Subcutaneous abdominal adipose tissue (tissue), 5 donors: ENCODE results near the gene GRIK4.

Experiments used
- H3K27ac ChIP-seq: one replicate; pipeline ENCODE4 v1.7.0; 2013; ENCODE audit warnings: low read depth, mild to moderate bottlenecking, inconsistent platforms, low read length, moderate library complexity
- H3K27me3 ChIP-seq, 5 donors: one replicate each; pipeline ENCODE4 v1.7.0; 2013; ENCODE audit warnings: low read length in 5 of 5, inconsistent platforms in 1 of 5; ENCODE audit not compliant: control insufficient read depth in 5 of 5, insufficient read depth in 4 of 5
- H3K36me3 ChIP-seq, 5 donors: one replicate each; pipeline ENCODE4 v1.7.0; 2013; ENCODE audit warnings: low read length in 5 of 5; ENCODE audit not compliant: control insufficient read depth in 5 of 5, insufficient read depth in 5 of 5
- H3K4me1 ChIP-seq, 5 donors: one replicate each; pipeline ENCODE4 v1.7.0; 2013; ENCODE audit warnings: low read length in 5 of 5, mild to moderate bottlenecking in 3 of 5, moderate library complexity in 1 of 5; ENCODE audit not compliant: control insufficient read depth in 5 of 5, insufficient read depth in 5 of 5
- H3K4me3 ChIP-seq, 5 donors: one replicate each; pipeline ENCODE4 v1.7.0; 2013; ENCODE audit warnings: low read length in 5 of 5, low read depth in 1 of 5
- H3K9ac ChIP-seq, 5 donors: one replicate each; pipeline ENCODE4 v1.7.0; 2013; ENCODE audit warnings: low read length in 5 of 5, mild to moderate bottlenecking in 4 of 5, moderate library complexity in 3 of 5
- H3K9me3 ChIP-seq, 5 donors: one replicate each; pipeline ENCODE4 v1.7.0; 2013; ENCODE audit warnings: low read length in 5 of 5; ENCODE audit not compliant: control insufficient read depth in 5 of 5
- donor health status: healthy.
- donor health status: healthy.
- donor health status: healthy.
- donor health status: healthy.
- donor health status: healthy.

GRIK4 gene

GRCh38 chr11:120952461-120953434 is 441.2 kb downstream of the GRIK4 start:
- Histone ChIP-seq H3K4me3 (peak overlapping the region in 2 of 5 donors; percentile 35 to 43), H3K4me1 (peaks cover 0 to 10% (median 3%) of the 10 kb centered on the region in 5 donors), H3K9ac (no peak overlapping the region), H3K27ac (no peak overlapping the region), H3K9me3 (no peaks in the 10 kb centered on the region), H3K36me3 (no peaks in the 10 kb centered on the region), H3K27me3 (peaks cover 0 to 8% (median 2%) of the 10 kb centered on the region in 5 donors)

DNA sequence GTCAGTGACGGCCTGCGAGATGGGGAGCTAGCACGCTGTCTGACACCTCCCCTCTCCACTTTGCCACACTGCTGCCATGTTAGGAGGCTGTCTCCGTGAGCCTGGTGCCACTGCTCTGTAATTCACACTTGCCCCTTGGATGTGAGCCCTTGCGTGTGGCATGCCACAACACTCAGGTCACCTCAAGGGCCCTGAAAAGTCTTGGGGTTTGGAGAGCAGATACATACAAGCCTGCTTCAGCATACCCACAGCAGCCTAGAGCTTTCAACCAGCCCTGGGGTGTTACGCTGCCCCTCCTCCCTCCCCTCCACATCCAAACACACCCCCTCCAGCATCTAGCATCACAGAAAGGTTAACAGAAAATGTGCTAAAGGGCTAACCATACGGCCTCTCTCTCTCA is 442.8 kb downstream of the GRIK4 start:
- H3K27ac ChIP-seq, result no peak overlapping the region
- no peak overlapping the region for H3K4me3 ChIP-seq
- no peaks in the 10 kb centered on the region for H3K36me3 ChIP-seq
- no peak overlapping the region for H3K9ac ChIP-seq
- H3K27me3 ChIP-seq, result peaks cover 0 to 3% (median 0%) of the 10 kb centered on the region in 5 donors
- H3K4me1 ChIP-seq, result peaks cover 0 to 10% (median 3%) of the 10 kb centered on the region in 5 donors
- H3K9me3 ChIP-seq, result no peaks in the 10 kb centered on the region

DNA sequence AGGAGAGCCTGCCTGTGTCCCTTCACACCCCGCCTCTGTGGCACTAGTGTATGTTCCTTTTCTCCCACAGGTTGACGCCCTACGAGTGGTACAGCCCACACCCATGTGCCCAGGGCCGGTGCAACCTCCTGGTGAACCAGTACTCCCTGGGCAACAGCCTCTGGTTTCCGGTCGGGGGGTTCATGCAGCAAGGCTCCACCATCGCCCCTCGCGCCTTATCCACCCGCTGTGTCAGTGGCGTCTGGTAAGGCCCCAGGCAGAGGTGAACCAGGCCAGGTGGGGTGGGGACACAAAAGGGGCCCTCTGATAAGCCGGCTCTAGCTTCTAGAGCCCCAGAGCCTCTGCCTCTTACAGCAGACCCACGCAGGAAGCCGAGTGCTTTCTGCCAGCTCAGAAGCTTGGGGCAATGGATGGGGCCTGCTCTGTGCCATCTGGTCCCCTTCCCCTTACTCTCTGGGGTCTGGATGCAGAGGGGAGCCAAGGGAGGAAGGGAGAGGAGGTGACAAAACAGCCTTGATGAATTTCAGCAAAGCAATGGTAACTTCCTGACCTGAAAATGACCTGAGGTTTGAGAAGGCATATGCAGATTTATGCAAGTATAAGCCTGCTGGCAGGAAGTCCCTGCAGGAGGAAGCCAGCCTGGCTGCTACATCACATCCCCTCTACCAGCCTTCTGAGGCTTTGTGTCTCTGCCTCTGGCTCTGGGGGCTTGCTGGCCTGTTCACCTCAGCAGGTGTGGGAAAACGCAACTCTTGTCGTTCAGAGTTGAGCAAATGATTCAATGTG is 445.4 kb downstream of the GRIK4 start:
- Histone ChIP-seq H3K27ac (no peak overlapping the region), H3K9ac (no peak overlapping the region), H3K27me3 (peaks cover 0 to 4% (median 0%) of the 10 kb centered on the region in 5 donors), H3K36me3 (no peaks in the 10 kb centered on the region), H3K9me3 (no peaks in the 10 kb centered on the region), H3K4me3 (no peak overlapping the region), H3K4me1 (peaks cover 0 to 5% (median 3%) of the 10 kb centered on the region in 5 donors)

DNA sequence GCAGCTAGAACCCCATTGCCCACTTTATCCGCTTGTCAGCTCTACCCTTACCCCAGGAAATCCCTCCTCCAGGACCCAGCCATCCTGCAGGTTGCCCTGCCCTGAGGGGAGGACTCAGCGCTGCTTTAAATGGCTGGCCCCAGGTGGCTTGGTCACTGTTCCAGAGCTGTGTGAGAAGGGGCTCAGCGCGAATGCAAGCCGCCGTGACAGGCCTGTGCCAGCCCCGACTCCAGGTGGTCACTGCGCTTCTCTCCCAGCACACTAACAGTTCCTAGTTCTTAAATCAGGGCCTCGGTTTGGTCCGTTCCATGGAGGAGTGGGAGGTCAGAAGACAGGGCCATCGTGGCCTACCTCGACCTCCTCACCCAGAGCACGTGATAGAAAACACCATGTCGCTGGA is 446.6 kb downstream of the GRIK4 start:
- H3K27me3 ChIP-seq, result peaks cover 0 to 4% (median 0%) of the 10 kb centered on the region in 5 donors
- no peak overlapping the region for H3K9ac ChIP-seq
- no peaks in the 10 kb centered on the region for H3K4me1 ChIP-seq
- H3K27ac ChIP-seq, result no peak overlapping the region
- no peaks in the 10 kb centered on the region for H3K9me3 ChIP-seq
- H3K36me3 ChIP-seq, result no peaks in the 10 kb centered on the region
- no peak overlapping the region for H3K4me3 ChIP-seq

- Histone ChIP-seq H3K9me3 (no peaks in the 10 kb centered on the region), H3K4me3 (no peak overlapping the region), H3K36me3 (no peaks in the 10 kb centered on the region), H3K27ac (no peak overlapping the region), H3K9ac (no peak overlapping the region), H3K4me1 (no peaks in the 10 kb centered on the region), H3K27me3 (peaks cover 0 to 4% (median 0%) of the 10 kb centered on the region in 5 donors)
Measured at GRCh38 chr11:120959189-120959588, 447.6 kb downstream of the GRIK4 start.

DNA sequence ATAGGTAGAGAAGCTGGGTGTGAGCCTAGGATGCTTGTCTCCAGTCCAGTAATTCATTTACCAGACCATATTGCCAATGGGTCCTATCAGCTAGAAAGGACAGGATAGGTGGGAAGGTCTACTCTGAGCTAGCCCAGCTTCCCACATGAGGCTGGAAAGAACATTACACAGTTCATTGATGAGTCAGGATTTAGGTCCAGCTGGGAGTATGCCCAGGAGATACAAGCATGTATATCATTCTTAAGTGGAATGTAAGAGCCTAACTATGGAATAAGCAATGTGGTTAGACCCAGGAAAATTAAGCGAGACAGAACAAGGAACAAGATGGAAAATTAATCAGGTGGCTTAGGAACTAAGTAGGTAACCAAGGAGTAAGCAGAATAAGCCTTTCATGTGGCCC is 453.3 kb downstream of the GRIK4 start:
- Histone ChIP-seq H3K9me3 (no peaks in the 10 kb centered on the region), H3K27me3 (peaks cover 0 to 11% (median 0%) of the 10 kb centered on the region in 5 donors), H3K4me1 (no peaks in the 10 kb centered on the region), H3K36me3 (no peaks in the 10 kb centered on the region), H3K9ac (no peak overlapping the region), H3K27ac (no peak overlapping the region), H3K4me3 (no peak overlapping the region)

GRCh38 chr11:120966840-120967239 is 455.3 kb downstream of the GRIK4 start:
- Histone ChIP-seq H3K36me3 (no peaks in the 10 kb centered on the region), H3K9me3 (no peaks in the 10 kb centered on the region), H3K27me3 (peaks cover 0 to 18% (median 10%) of the 10 kb centered on the region in 5 donors), H3K4me1 (no peaks in the 10 kb centered on the region), H3K9ac (no peak overlapping the region), H3K4me3 (no peak overlapping the region), H3K27ac (no peak overlapping the region)

GRCh38 chr11:120969993-120970392 is 458.4 kb downstream of the GRIK4 start:
- H3K27me3 ChIP-seq, result peaks cover 3 to 24% (median 12%) of the 10 kb centered on the region in 5 donors
- no peaks in the 10 kb centered on the region for H3K9me3 ChIP-seq

DNA sequence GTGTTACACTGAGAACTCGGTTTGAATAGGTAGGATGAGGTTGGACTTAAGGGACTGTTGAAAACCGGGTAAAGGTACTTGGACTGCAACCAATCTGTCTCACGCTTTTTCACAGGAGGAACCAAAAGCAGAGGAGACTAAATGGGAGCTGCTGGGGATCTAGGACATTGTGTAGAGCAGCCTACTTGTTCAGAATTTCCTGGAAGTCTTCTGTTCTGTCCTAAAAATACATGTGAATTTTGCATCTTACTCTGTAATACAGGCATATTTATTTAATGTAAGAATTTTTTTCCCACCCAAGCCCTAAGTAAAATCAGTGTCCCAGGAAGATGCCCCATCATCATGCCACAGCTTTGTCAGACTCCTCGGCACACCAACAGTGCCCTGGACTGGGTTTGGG is 460.3 kb downstream of the GRIK4 start:
- Histone ChIP-seq H3K4me3 (no peak overlapping the region), H3K27me3 (peaks cover 3 to 23% (median 12%) of the 10 kb centered on the region in 5 donors)

More at GRCh38 chr11:120969993-120970392, 458.4 kb downstream of the GRIK4 start:
- Histone ChIP-seq H3K4me3 (no peak overlapping the region), H3K4me1 (no peaks in the 10 kb centered on the region), H3K9ac (no peak overlapping the region), H3K27ac (no peak overlapping the region), H3K36me3 (no peaks in the 10 kb centered on the region)

DNA sequence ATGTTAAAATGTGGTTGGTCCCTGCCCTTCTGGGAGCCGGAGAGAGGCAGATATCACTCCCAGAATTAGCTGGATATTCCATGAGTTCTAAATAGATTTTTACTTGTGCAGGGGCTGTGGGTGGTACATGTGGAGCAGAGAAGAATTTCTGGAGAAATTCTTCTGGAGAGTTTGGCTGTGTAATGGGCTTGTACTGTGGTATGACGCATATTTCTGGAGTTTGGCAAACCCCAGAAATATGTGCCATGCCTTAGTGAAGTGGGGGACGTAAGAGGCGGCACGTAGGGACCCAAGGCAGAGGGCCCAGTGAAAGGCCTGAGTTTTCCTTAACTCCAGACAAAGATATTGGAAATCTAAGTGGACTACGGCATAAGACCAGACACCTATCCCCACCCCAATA is 461.1 kb downstream of the GRIK4 start:
- H3K4me1 ChIP-seq, result no peaks in the 10 kb centered on the region
- H3K9me3 ChIP-seq, result no peaks in the 10 kb centered on the region
- H3K27ac ChIP-seq, result no peak overlapping the region
- H3K27me3 ChIP-seq, result peaks cover 3 to 16% (median 12%) of the 10 kb centered on the region in 5 donors
- H3K4me3 ChIP-seq, result no peak overlapping the region
- no peaks in the 10 kb centered on the region for H3K36me3 ChIP-seq
- no peak overlapping the region for H3K9ac ChIP-seq

More for the DNA sequence above, 460.3 kb downstream of the GRIK4 start:
- Histone ChIP-seq H3K27ac (no peak overlapping the region), H3K36me3 (no peaks in the 10 kb centered on the region), H3K9me3 (no peaks in the 10 kb centered on the region), H3K4me1 (no peaks in the 10 kb centered on the region), H3K9ac (no peak overlapping the region)
